ENCODE data around the gene ABCA5. TPM values are rescaled to one million over a fixed set of nuclear protein-coding genes. Genes with fewer than 3 reads are reported as not detected.

The ABCA5 gene
- total and polyA plus RNA-seq, 2 of the 13 experiments (the other 11 are each of a cell fraction or from before 2014, with no cell fraction given), result 9.7 to 10.1 TPM

- TF ChIP-seq ZNF503 (CRISPR knock-in tag; IDR thresholded peaks at IDR 0.05), result no peak; the same call in 1 of the 2 replicates
- 0 out of 2 replicates have a peak, but pooled peaks have one; percentile 24 for TF ChIP-seq RCOR2 (CRISPR knock-in tag; IDR thresholded peaks at IDR 0.05)
- TF ChIP-seq ATF7-NPFF (CRISPR knock-in tag; IDR thresholded peaks at IDR 0.05; ENCODE audit: low read depth), result no peak
- no peak for TF ChIP-seq DNMT3B (CRISPR knock-in tag; conservative IDR thresholded peaks at IDR 0.05)
- TF ChIP-seq FOXO1 (CRISPR knock-in tag; IDR thresholded peaks at IDR 0.05), result no peak
- TF ChIP-seq, protein P1, sequence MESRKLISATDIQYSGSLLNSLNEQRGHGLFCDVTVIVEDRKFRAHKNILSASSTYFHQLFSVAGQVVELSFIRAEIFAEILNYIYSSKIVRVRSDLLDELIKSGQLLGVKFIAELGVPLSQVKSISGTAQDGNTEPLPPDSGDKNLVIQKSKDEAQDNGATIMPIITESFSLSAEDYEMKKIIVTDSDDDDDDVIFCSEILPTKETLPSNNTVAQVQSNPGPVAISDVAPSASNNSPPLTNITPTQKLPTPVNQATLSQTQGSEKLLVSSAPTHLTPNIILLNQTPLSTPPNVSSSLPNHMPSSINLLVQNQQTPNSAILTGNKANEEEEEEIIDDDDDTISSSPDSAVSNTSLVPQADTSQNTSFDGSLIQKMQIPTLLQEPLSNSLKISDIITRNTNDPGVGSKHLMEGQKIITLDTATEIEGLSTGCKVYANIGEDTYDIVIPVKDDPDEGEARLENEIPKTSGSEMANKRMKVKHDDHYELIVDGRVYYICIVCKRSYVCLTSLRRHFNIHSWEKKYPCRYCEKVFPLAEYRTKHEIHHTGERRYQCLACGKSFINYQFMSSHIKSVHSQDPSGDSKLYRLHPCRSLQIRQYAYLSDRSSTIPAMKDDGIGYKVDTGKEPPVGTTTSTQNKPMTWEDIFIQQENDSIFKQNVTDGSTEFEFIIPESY (CRISPR knock-in tag; IDR thresholded peaks at IDR 0.05), result 0 out of 2 replicates have a peak, but pooled peaks have one; percentile 27
- no peak for TF ChIP-seq ARID3A (IDR thresholded peaks at IDR 0.05; ENCODE audit: low read depth, low read length)
- TF ChIP-seq TP53 (CRISPR knock-in tag; conservative IDR thresholded peaks at IDR 0.05), result no peak
- TF ChIP-seq, protein P2, sequence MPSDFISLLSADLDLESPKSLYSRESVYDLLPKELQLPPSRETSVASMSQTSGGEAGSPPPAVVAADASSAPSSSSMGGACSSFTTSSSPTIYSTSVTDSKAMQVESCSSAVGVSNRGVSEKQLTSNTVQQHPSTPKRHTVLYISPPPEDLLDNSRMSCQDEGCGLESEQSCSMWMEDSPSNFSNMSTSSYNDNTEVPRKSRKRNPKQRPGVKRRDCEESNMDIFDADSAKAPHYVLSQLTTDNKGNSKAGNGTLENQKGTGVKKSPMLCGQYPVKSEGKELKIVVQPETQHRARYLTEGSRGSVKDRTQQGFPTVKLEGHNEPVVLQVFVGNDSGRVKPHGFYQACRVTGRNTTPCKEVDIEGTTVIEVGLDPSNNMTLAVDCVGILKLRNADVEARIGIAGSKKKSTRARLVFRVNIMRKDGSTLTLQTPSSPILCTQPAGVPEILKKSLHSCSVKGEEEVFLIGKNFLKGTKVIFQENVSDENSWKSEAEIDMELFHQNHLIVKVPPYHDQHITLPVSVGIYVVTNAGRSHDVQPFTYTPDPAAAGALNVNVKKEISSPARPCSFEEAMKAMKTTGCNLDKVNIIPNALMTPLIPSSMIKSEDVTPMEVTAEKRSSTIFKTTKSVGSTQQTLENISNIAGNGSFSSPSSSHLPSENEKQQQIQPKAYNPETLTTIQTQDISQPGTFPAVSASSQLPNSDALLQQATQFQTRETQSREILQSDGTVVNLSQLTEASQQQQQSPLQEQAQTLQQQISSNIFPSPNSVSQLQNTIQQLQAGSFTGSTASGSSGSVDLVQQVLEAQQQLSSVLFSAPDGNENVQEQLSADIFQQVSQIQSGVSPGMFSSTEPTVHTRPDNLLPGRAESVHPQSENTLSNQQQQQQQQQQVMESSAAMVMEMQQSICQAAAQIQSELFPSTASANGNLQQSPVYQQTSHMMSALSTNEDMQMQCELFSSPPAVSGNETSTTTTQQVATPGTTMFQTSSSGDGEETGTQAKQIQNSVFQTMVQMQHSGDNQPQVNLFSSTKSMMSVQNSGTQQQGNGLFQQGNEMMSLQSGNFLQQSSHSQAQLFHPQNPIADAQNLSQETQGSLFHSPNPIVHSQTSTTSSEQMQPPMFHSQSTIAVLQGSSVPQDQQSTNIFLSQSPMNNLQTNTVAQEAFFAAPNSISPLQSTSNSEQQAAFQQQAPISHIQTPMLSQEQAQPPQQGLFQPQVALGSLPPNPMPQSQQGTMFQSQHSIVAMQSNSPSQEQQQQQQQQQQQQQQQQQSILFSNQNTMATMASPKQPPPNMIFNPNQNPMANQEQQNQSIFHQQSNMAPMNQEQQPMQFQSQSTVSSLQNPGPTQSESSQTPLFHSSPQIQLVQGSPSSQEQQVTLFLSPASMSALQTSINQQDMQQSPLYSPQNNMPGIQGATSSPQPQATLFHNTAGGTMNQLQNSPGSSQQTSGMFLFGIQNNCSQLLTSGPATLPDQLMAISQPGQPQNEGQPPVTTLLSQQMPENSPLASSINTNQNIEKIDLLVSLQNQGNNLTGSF (CRISPR knock-in tag; IDR thresholded peaks at IDR 0.05), result no peak
- peak; percentile 75; the same call in 1 of the 2 replicates for TF ChIP-seq MEIS1 (CRISPR knock-in tag; IDR thresholded peaks at IDR 0.05; ENCODE audit: borderline replicate concordance)
- TF ChIP-seq, protein P3, sequence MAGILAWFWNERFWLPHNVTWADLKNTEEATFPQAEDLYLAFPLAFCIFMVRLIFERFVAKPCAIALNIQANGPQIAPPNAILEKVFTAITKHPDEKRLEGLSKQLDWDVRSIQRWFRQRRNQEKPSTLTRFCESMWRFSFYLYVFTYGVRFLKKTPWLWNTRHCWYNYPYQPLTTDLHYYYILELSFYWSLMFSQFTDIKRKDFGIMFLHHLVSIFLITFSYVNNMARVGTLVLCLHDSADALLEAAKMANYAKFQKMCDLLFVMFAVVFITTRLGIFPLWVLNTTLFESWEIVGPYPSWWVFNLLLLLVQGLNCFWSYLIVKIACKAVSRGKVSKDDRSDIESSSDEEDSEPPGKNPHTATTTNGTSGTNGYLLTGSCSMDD (CRISPR knock-in tag; IDR thresholded peaks at IDR 0.05), result no peak
- no peak for TF ChIP-seq POLR2AphosphoS5 (IDR thresholded peaks at IDR 0.05; ENCODE audit: low read depth, low read length)
- no peak for TF ChIP-seq ZNF75D (CRISPR knock-in tag; IDR thresholded peaks at IDR 0.05; ENCODE audit: borderline replicate concordance)
- TF ChIP-seq ETV6 (CRISPR knock-in tag; conservative IDR thresholded peaks at IDR 0.05), result 0 out of 2 replicates have a peak, but pooled peaks have one; percentile 41
- TF ChIP-seq HNRNPL (IDR thresholded peaks at IDR 0.05; ENCODE audit: low read depth, low read length), result no peak
- no peak for TF ChIP-seq RFX5 (IDR thresholded peaks at IDR 0.05; ENCODE audit: low read depth, low read length)
- TF ChIP-seq ZNF34 (CRISPR knock-in tag; IDR thresholded peaks at IDR 0.05; ENCODE audit: borderline replicate concordance), result peak; percentile 42; the same call in 1 of the 2 replicates
Measured at GRCh38 chr17:69235338-69236058, 91.4 kb downstream of the ABCA5 start (continued).
